ENCODE data around the gene LMAN2L. TPM values are rescaled to one million over a fixed set of nuclear protein-coding genes. Genes with fewer than 3 reads are reported as not detected.

LMAN2L gene
- total and polyA plus RNA-seq, 2 donors: 10.9 to 16.0 TPM

DNA sequence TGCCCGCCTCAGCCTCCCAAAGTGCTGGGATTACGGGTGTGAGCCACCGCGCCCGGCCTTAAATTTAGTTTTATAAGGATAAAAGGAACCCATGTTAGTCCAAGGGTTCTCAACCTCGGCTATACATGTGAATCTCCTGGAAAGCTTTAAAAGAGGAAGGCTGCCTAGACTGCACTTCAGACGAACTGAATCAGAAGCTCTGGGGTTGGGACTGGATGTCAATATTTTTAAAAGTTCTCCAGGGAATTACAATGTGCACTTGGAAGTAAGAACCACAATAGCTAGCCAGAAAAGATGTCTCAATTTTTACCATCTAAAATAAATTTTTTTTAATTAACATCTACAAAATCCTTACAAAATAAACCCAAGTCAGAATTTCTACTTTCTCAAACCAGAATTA lies 10.1 kb downstream of the LMAN2L start:
- H3K4me1 ChIP-seq (ENCODE audit: control insufficient read depth in 2 of 2, insufficient read depth in 2 of 2, low read length in 2 of 2): no peaks in the 10 kb centered on the region
- no peaks in the 10 kb centered on the region for H3K9me3 ChIP-seq (ENCODE audit: control insufficient read depth in 2 of 2, insufficient read depth in 1 of 2, low read length in 1 of 2)
- no peaks in the 10 kb centered on the region for H3K27me3 ChIP-seq (ENCODE audit: control insufficient read depth in 2 of 2, insufficient read depth in 1 of 2, low read length in 1 of 2)
- 95% methylated on average over 7 of the region's 7 CpGs for WGBS
- no peak overlapping the region for H3K27ac ChIP-seq (ENCODE audit: low read depth in 1 of 2, low read length in 1 of 2)
- no peak overlapping the region for H3K4me3 ChIP-seq (ENCODE audit: low read length in 2 of 2)
- no peak for DNase-seq (ENCODE audit: low read depth in 6 of 9, low spot score in 9 of 9)
- peaks cover 49 to 62% of the 10 kb centered on the region in 2 donors for H3K36me3 ChIP-seq (ENCODE audit: control insufficient read depth in 2 of 2, insufficient read depth in 2 of 2, low read length in 1 of 2)

DNA sequence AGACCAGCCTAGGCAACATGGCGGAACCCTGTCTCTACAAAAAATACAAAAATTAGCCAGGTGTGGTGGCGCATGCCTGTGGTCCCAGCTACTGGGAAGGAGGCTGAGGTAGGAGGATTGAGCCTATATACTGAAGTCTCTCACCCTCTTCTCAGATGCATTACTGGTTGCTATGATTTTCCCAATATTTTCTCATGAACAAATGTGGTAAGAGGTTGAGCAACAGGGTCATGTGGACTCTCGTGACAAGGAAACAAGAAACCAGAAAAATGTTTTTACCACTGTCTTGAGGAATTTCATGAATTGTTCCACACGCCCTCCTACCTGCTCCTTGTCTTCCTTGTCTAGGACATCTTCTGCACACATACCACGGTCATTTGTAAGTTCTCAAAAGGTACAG lies 12.4 kb downstream of the LMAN2L start:
- no peaks in the 10 kb centered on the region for H3K27me3 ChIP-seq (ENCODE audit: control insufficient read depth in 2 of 2, insufficient read depth in 1 of 2, low read length in 1 of 2)

DNA sequence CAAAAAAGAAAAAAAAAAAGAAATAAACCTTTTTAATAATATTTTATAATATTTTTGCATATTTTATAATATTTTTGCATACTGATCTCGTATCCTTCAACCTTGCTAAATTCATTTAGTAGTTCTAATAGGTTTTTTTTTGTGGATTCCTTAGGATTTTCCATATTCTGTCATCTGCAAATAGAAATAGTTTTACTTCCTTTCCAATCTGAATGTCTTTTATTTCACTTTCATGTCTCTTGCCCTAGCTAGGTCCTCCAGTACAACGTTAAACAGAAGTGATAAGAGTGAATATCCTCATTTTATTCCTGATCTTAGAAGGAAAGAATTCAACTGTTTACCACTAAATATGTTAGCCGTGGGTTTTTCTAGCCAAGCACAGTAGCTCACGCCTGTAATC lies 13.7 kb downstream of the LMAN2L start:
- no peak for DNase-seq (ENCODE audit: low read depth in 6 of 9, low spot score in 9 of 9)
- no peaks in the 10 kb centered on the region for H3K27me3 ChIP-seq (ENCODE audit: control insufficient read depth in 2 of 2, insufficient read depth in 1 of 2, low read length in 1 of 2)
- H3K36me3 ChIP-seq (ENCODE audit: control insufficient read depth in 2 of 2, insufficient read depth in 2 of 2, low read length in 1 of 2): peaks cover 24 to 29% of the 10 kb centered on the region in 2 donors
- 95% methylated on average over 4 of the region's 4 CpGs for WGBS
- H3K4me3 ChIP-seq (ENCODE audit: low read length in 2 of 2): no peak overlapping the region
- no peaks in the 10 kb centered on the region for H3K9me3 ChIP-seq (ENCODE audit: control insufficient read depth in 2 of 2, insufficient read depth in 1 of 2, low read length in 1 of 2)
- no peak overlapping the region for H3K27ac ChIP-seq (ENCODE audit: low read depth in 1 of 2, low read length in 1 of 2)
- H3K4me1 ChIP-seq (ENCODE audit: control insufficient read depth in 2 of 2, insufficient read depth in 2 of 2, low read length in 2 of 2): no peaks in the 10 kb centered on the region

More for the DNA sequence above, 12.4 kb downstream of the LMAN2L start:
- peaks cover 30 to 41% of the 10 kb centered on the region in 2 donors for H3K36me3 ChIP-seq (ENCODE audit: control insufficient read depth in 2 of 2, insufficient read depth in 2 of 2, low read length in 1 of 2)
- DNase-seq (ENCODE audit: low read depth in 6 of 9, low spot score in 9 of 9): no peak
- 97% methylated on average over 5 of the region's 5 CpGs for WGBS
- no peaks in the 10 kb centered on the region for H3K9me3 ChIP-seq (ENCODE audit: control insufficient read depth in 2 of 2, insufficient read depth in 1 of 2, low read length in 1 of 2)
- H3K4me1 ChIP-seq (ENCODE audit: control insufficient read depth in 2 of 2, insufficient read depth in 2 of 2, low read length in 2 of 2): no peaks in the 10 kb centered on the region
- no peak overlapping the region for H3K27ac ChIP-seq (ENCODE audit: low read depth in 1 of 2, low read length in 1 of 2)
- no peak overlapping the region for H3K4me3 ChIP-seq (ENCODE audit: low read length in 2 of 2)

DNA sequence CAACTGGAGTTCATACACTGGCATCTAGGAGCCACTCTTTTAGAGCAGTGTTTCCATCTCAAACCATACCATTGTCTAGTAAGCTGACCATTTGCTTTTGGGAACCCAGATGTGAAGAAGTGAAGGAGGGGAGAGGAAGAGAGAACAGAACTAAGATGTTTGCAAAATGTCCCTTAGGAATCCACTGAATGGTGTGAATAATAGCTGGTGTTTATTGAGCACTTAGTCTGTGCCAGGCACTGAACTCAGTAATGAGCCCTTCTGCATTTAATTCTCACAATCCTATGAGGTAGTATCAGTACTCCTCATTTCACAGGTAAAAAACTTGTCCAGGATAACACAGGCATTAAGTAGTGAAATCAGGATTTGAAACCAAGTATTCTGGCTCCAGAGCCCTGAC lies 23.5 kb downstream of the LMAN2L start:
- Histone ChIP-seq H3K36me3 (ENCODE audit: control insufficient read depth in 2 of 2, insufficient read depth in 2 of 2, low read length in 1 of 2) (peaks cover 8 to 28% of the 10 kb centered on the region in 2 donors), H3K4me3 (ENCODE audit: low read length in 2 of 2) (no peak overlapping the region), H3K4me1 (ENCODE audit: control insufficient read depth in 2 of 2, insufficient read depth in 2 of 2, low read length in 2 of 2) (no peaks in the 10 kb centered on the region), H3K27ac (ENCODE audit: low read depth in 1 of 2, low read length in 1 of 2) (no peak overlapping the region), H3K27me3 (ENCODE audit: control insufficient read depth in 2 of 2, insufficient read depth in 1 of 2, low read length in 1 of 2) (no peaks in the 10 kb centered on the region), H3K9me3 (ENCODE audit: control insufficient read depth in 2 of 2, insufficient read depth in 1 of 2, low read length in 1 of 2) (no peaks in the 10 kb centered on the region)
- DNase-seq (ENCODE audit: low read depth in 6 of 9, low spot score in 9 of 9): no peak

DNA sequence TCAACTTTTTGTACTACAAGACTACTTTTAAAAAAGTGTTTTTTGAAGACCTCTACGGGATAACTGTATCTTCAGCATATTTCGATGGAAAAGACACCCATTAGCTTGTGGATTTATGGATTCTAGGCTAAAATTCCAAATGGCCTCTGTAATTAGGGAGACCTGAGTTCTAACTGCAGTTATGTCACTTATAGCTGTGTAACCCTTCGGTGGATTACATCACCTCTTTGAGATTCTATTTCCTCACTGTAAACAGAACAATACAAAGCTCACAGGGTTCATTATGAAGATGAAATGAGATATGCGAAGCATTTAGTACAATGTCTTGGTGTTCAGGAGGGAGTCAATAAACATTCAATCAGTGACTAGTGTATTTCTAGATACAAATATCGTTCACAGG lies 24.2 kb downstream of the LMAN2L start:
- H3K36me3 ChIP-seq (ENCODE audit: control insufficient read depth in 2 of 2, insufficient read depth in 2 of 2, low read length in 1 of 2): peaks cover 14 to 34% of the 10 kb centered on the region in 2 donors
- DNase-seq (ENCODE audit: low read depth in 6 of 9, low spot score in 9 of 9): no peak
- no peak overlapping the region for H3K27ac ChIP-seq (ENCODE audit: low read depth in 1 of 2, low read length in 1 of 2)
- H3K9me3 ChIP-seq (ENCODE audit: control insufficient read depth in 2 of 2, insufficient read depth in 1 of 2, low read length in 1 of 2): no peaks in the 10 kb centered on the region
- H3K4me1 ChIP-seq (ENCODE audit: control insufficient read depth in 2 of 2, insufficient read depth in 2 of 2, low read length in 2 of 2): no peaks in the 10 kb centered on the region
- no peaks in the 10 kb centered on the region for H3K27me3 ChIP-seq (ENCODE audit: control insufficient read depth in 2 of 2, insufficient read depth in 1 of 2, low read length in 1 of 2)
- H3K4me3 ChIP-seq (ENCODE audit: low read length in 2 of 2): no peak overlapping the region
- WGBS: 97% methylated on average over 5 of the region's 5 CpGs

DNA sequence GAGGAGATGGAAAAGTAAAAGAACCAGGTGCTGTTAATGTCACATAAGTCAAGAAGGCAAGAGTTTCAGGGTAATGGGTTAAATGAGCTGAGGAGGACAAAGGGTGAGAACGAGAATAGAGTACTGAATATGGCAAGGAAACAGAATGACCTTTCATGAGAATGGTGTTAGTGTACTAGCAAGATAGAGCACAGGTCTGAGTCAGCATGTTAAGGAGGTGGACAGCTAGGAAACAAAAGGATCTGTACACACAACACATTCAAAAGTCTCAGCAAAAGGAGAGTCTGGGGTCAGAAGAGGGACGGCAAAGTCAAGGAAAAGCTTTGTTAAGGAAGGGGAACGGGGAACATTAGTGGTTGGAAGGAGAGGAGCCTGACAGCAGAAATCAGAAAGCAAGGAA lies 28.9 kb downstream of the LMAN2L start:
- no peak for DNase-seq (ENCODE audit: low read depth in 6 of 9, low spot score in 9 of 9)
- H3K36me3 ChIP-seq (ENCODE audit: control insufficient read depth in 2 of 2, insufficient read depth in 2 of 2, low read length in 1 of 2): peaks cover 42 to 64% of the 10 kb centered on the region in 2 donors
- H3K4me1 ChIP-seq (ENCODE audit: control insufficient read depth in 2 of 2, insufficient read depth in 2 of 2, low read length in 2 of 2): no peaks in the 10 kb centered on the region
- 96% methylated on average over 3 of the region's 3 CpGs for WGBS
- no peak overlapping the region for H3K27ac ChIP-seq (ENCODE audit: low read depth in 1 of 2, low read length in 1 of 2)
- H3K9me3 ChIP-seq (ENCODE audit: control insufficient read depth in 2 of 2, insufficient read depth in 1 of 2, low read length in 1 of 2): no peaks in the 10 kb centered on the region
- H3K27me3 ChIP-seq (ENCODE audit: control insufficient read depth in 2 of 2, insufficient read depth in 1 of 2, low read length in 1 of 2): no peaks in the 10 kb centered on the region
- H3K4me3 ChIP-seq (ENCODE audit: low read length in 2 of 2): no peak overlapping the region

DNA sequence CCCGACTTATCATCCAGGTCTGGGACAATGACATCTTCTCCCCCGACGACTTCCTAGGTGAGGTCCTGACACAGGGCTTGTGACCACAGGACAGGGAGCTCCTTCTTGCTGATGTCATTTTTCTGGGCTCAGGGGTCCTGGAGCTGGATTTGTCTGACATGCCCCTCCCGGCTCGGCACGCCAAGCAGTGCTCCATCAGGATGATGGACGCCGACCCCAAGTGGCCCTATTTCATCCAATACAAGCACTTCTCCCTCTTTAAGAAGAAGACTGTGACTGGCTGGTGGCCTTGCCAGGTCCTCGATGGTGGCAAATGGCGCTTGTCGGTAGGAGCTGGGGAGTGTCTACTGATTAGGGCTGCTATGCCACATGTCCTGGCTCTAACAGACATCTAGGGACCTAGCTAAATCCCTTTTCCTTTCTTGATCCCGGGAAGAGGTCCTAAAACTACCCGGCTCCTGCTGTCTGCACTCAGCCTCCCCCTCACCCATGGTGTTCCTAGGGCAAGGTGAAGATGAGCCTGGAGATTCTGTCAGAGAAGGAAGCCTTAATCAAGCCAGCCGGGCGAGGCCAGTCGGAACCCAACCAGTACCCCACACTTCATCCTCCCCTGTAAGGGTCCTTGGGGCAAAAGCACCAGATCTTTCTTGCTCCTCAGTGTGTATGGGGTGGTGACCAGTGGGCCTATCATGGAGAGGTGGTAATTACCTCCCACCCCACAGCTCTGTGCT lies 36.7 kb downstream of the LMAN2L start:
- no peaks in the 10 kb centered on the region for H3K4me1 ChIP-seq (ENCODE audit: control insufficient read depth in 2 of 2, insufficient read depth in 2 of 2, low read length in 2 of 2)
- 98% methylated on average over 16 of the region's 16 CpGs for WGBS
- peaks cover 25 to 31% of the 10 kb centered on the region in 2 donors for H3K36me3 ChIP-seq (ENCODE audit: control insufficient read depth in 2 of 2, insufficient read depth in 2 of 2, low read length in 1 of 2)
- no peak for DNase-seq (ENCODE audit: low read depth in 6 of 9, low spot score in 9 of 9)
- no peak overlapping the region for H3K4me3 ChIP-seq (ENCODE audit: low read length in 2 of 2)
- H3K27ac ChIP-seq (ENCODE audit: low read depth in 1 of 2, low read length in 1 of 2): no peak overlapping the region
- H3K27me3 ChIP-seq (ENCODE audit: control insufficient read depth in 2 of 2, insufficient read depth in 1 of 2, low read length in 1 of 2): no peaks in the 10 kb centered on the region
- no peaks in the 10 kb centered on the region for H3K9me3 ChIP-seq (ENCODE audit: control insufficient read depth in 2 of 2, insufficient read depth in 1 of 2, low read length in 1 of 2)

DNA sequence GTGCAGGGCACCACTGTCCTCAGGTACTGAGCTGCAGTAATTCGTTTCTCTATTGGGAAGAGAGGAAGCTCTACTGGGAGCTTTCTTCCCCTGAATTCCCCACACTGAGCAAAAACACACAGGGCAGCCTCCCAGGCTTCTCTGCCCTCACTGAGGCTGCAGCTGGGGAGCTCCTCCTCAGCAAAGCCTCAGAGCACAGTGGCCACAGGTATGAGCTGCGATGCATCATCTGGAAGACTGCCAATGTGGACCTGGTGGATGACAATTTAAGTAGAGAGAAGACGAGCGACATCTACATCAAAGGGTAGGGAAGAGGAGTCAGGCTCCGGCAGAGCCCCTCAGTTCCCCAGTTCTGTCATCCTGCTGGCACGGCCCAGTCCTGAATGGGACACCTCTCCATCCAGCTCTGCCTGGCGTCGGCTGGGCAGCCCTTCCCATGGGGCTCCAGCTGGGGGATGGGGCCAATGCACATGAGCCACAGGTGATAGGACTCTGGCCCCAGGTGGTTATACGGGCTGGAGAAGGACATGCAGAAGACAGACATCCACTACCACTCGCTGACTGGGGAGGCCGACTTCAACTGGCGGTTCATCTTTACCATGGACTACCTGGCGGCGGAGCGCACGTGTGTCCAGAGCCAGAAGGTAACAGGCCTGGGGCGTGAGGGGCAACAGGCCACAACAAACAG lies 37.6 kb downstream of the LMAN2L start:
- H3K27me3 ChIP-seq (ENCODE audit: control insufficient read depth in 2 of 2, insufficient read depth in 1 of 2, low read length in 1 of 2): no peaks in the 10 kb centered on the region
- WGBS: 96% methylated on average over 17 of the region's 17 CpGs
- peaks cover 21 to 24% of the 10 kb centered on the region in 2 donors for H3K36me3 ChIP-seq (ENCODE audit: control insufficient read depth in 2 of 2, insufficient read depth in 2 of 2, low read length in 1 of 2)

DNA sequence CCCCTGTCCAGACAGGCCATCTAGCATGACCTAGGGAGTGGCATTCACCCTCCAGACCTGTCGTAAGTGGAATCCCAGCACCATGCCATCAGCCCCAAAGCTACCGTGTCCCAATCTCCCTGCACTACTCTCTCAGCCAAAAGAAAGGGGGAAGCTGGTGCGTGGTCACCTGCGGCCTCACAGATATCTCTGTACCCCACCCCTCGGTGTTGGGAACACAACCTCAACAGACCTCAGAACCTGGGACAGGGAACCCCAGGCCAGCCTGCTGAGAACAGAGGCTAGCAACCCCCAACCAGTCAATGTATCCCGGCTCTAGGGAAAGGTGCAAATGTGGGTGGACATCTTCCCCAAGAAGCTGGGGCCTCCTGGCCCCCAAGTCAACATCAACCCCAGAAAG lies 38.2 kb downstream of the LMAN2L start:
- no peak overlapping the region for H3K27ac ChIP-seq (ENCODE audit: low read depth in 1 of 2, low read length in 1 of 2)
- peaks cover 15 to 19% of the 10 kb centered on the region in 2 donors for H3K36me3 ChIP-seq (ENCODE audit: control insufficient read depth in 2 of 2, insufficient read depth in 2 of 2, low read length in 1 of 2)
- H3K27me3 ChIP-seq (ENCODE audit: control insufficient read depth in 2 of 2, insufficient read depth in 1 of 2, low read length in 1 of 2): no peaks in the 10 kb centered on the region
- DNase-seq (ENCODE audit: low read depth in 6 of 9, low spot score in 9 of 9): no peak
- no peak overlapping the region for H3K4me3 ChIP-seq (ENCODE audit: low read length in 2 of 2)
- H3K4me1 ChIP-seq (ENCODE audit: control insufficient read depth in 2 of 2, insufficient read depth in 2 of 2, low read length in 2 of 2): no peaks in the 10 kb centered on the region
- no peaks in the 10 kb centered on the region for H3K9me3 ChIP-seq (ENCODE audit: control insufficient read depth in 2 of 2, insufficient read depth in 1 of 2, low read length in 1 of 2)
- 98% methylated on average over 6 of the region's 6 CpGs for WGBS

More for the DNA sequence above, 37.6 kb downstream of the LMAN2L start:
- DNase-seq (ENCODE audit: low read depth in 6 of 9, low spot score in 9 of 9): no peak
- no peak overlapping the region for H3K4me3 ChIP-seq (ENCODE audit: low read length in 2 of 2)
- H3K9me3 ChIP-seq (ENCODE audit: control insufficient read depth in 2 of 2, insufficient read depth in 1 of 2, low read length in 1 of 2): no peaks in the 10 kb centered on the region
- no peak overlapping the region for H3K27ac ChIP-seq (ENCODE audit: low read depth in 1 of 2, low read length in 1 of 2)
- H3K4me1 ChIP-seq (ENCODE audit: control insufficient read depth in 2 of 2, insufficient read depth in 2 of 2, low read length in 2 of 2): no peaks in the 10 kb centered on the region
